MM.1S (cell line): ENCODE measurements around the gene DUSP23.

Experiments used
- DNase-seq: peaks from one replicate; pipeline ENCODE4 v3.0.0-alpha.2; 2015
- H2AFZ ChIP-seq: fragments of 300-600 bp; sonication (generic); 2 replicates; pipeline ENCODE4 v1.6.0; 2016; ENCODE audit warnings: antibody characterized with exemption, low read length
- H3F3A ChIP-seq: fragments of 300-600 bp; sonication (generic); 2 replicates; pipeline ENCODE4 v1.6.1; 2016; ENCODE audit warnings: mild to moderate bottlenecking, antibody characterized with exemption, low read length, moderate library complexity, mixed read lengths; ENCODE audit not compliant: insufficient read depth
- H3K27ac ChIP-seq: fragments of 300-600 bp; sonication (generic); 2 replicates; pipeline ENCODE4 v1.5.1; 2016; ENCODE audit warnings: mild to moderate bottlenecking, low read length
- H3K27me3 ChIP-seq: fragments of 300-600 bp; sonication (generic); replicated peaks from 2 replicates; pipeline ENCODE4 v1.6.0; 2016; ENCODE audit warnings: low read length; ENCODE audit not compliant: insufficient read depth
- H3K36me3 ChIP-seq: fragments of 300-600 bp; sonication (generic); replicated peaks from 2 replicates; pipeline ENCODE4 v1.6.1; 2016; ENCODE audit warnings: mild to moderate bottlenecking, low read length, mixed read lengths; ENCODE audit not compliant: insufficient read depth
- H3K4me1 ChIP-seq: fragments of 300-600 bp; sonication (generic); 2 replicates; pipeline ENCODE4 v1.6.1; 2016; ENCODE audit warnings: low read length, mixed read lengths
- H3K4me2 ChIP-seq: fragments of 300-600 bp; sonication (generic); 2 replicates; pipeline ENCODE4 v1.6.0; 2016; ENCODE audit warnings: low read depth, low read length
- H3K4me3 ChIP-seq: fragments of 300-600 bp; sonication (generic); 2 replicates; pipeline ENCODE4 v1.5.1; 2016; ENCODE audit warnings: low read length, mixed read lengths
- H3K79me2 ChIP-seq: fragments of 300-600 bp; sonication (generic); 2 replicates; pipeline ENCODE4 v1.6.1; 2016; ENCODE audit warnings: mixed run types, low read length, mixed read lengths
- H3K9ac ChIP-seq: fragments of 300-600 bp; sonication (generic); 2 replicates; pipeline ENCODE4 v1.6.1; 2016; ENCODE audit warnings: low read length, mixed read lengths
- H3K9me2 ChIP-seq: fragments of 300-600 bp; sonication (generic); replicated peaks from 2 replicates; pipeline ENCODE4 v1.6.1; 2016; ENCODE audit warnings: mild to moderate bottlenecking, low read length, mixed read lengths; ENCODE audit not compliant: insufficient read depth
- H3K9me3 ChIP-seq: fragments of 300-600 bp; sonication (generic); replicated peaks from 2 replicates; pipeline ENCODE4 v1.6.1; 2016; ENCODE audit warnings: mild to moderate bottlenecking, low read length, mixed read lengths; ENCODE audit not compliant: insufficient read depth
- H4K20me1 ChIP-seq: fragments of 300-600 bp; sonication (generic); 2 replicates; pipeline ENCODE4 v1.6.1; 2016; ENCODE audit warnings: mild to moderate bottlenecking, low read length, moderate library complexity, mixed read lengths; ENCODE audit not compliant: insufficient read depth
- EZH2 ChIP-seq: fragments of 300-600 bp; sonication (generic); optimal IDR thresholded peaks from 2 replicates; pipeline ENCODE3; 2017; ENCODE audit warnings: low read depth, mild to moderate bottlenecking, antibody characterized with exemption, low read length, mixed read lengths
- EZH2phosphoT487 ChIP-seq: fragments of 300-600 bp; sonication (generic); IDR thresholded peaks from 2 replicates; pipeline ENCODE4 v1.6.1; 2018; ENCODE audit warnings: antibody characterized with exemption, low read length
- TF ChIP-seq, protein P1 (sequence below): fragments of 300-600 bp; sonication (generic); IDR thresholded peaks from 2 replicates; pipeline ENCODE4 v1.5.1; 2016; ENCODE audit warnings: antibody characterized with exemption, low read length, mixed read lengths

Gene DUSP23

DNA sequence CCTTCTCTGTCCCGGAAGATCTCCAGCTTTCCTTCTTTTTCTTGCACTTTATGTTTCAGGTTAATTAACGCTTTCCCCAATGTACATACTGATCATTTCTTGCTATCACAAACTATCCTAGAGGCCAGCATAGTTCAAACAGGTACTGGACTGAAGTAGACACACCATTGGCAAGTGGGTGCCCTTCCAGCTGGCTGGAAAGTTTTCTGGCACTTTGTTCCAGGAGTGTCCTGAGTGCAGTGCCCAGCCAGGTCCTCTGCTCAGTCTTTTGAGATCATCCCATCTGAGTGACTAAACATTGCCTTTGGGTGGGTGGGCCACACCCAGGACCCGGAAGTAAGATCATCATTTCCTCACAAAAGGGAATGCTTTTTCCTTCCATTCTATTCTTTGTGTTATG is 15.0 kb upstream of the DUSP23 start:
- Histone ChIP-seq H3K79me2 (no peaks in the 10 kb centered on the region), H3K9ac (no peak overlapping the region), H3K9me2 (no peaks in the 10 kb centered on the region), H3F3A (no peaks in the 10 kb centered on the region), H4K20me1 (no peaks in the 10 kb centered on the region), H3K27me3 (no peaks in the 10 kb centered on the region), H2AFZ (no peak overlapping the region), H3K27ac (no peak overlapping the region), H3K4me2 (no peak overlapping the region), H3K4me3 (no peak overlapping the region), H3K36me3 (no peaks in the 10 kb centered on the region), H3K4me1 (no peaks in the 10 kb centered on the region), H3K9me3 (no peaks in the 10 kb centered on the region)
- no peak for DNase-seq
- TF ChIP-seq EZH2 (no peak), EZH2phosphoT487 (no peak)
- TF ChIP-seq, protein P1, sequence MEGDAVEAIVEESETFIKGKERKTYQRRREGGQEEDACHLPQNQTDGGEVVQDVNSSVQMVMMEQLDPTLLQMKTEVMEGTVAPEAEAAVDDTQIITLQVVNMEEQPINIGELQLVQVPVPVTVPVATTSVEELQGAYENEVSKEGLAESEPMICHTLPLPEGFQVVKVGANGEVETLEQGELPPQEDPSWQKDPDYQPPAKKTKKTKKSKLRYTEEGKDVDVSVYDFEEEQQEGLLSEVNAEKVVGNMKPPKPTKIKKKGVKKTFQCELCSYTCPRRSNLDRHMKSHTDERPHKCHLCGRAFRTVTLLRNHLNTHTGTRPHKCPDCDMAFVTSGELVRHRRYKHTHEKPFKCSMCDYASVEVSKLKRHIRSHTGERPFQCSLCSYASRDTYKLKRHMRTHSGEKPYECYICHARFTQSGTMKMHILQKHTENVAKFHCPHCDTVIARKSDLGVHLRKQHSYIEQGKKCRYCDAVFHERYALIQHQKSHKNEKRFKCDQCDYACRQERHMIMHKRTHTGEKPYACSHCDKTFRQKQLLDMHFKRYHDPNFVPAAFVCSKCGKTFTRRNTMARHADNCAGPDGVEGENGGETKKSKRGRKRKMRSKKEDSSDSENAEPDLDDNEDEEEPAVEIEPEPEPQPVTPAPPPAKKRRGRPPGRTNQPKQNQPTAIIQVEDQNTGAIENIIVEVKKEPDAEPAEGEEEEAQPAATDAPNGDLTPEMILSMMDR, result no peak

DNA sequence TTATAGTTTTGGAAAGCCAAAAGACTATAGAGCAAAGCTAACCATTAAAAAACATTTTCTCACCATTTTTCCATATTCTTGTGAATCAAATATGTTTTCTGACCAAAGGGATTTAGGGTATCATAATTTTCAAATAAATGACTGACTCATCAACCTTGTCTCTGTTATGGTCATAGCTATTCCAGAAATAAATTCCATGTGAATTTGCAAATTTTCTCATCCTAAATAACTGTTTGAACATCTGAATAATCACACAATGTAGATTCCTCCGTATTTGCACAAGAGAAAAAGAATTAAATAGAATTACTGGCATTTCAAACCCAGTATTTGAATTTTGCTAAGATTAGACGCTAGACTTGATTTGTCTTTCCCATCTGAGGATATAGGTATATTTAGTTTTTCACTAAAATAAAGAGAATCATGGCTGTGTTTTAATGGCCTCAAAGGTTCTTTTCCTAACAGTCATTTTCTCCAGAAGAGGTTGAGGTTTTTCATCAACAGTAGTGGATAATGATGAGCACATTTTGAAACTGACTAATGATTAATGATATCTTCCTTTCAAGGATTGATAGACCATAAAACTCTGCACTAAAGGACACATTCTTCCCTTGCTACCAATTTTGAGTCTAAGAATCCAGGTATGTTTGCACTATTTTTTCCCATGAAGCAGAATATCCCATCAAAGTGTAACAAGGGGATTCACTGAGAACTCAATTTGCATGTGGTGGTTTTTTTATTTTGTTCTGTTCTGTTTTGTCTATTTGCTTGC is 9.5 kb upstream of the DUSP23 start:
- Histone ChIP-seq H3F3A (no peaks in the 10 kb centered on the region), H3K4me3 (no peak overlapping the region), H4K20me1 (no peaks in the 10 kb centered on the region), H3K27ac (no peak overlapping the region), H3K27me3 (no peaks in the 10 kb centered on the region), H3K36me3 (no peaks in the 10 kb centered on the region), H3K4me1 (no peaks in the 10 kb centered on the region), H2AFZ (no peak overlapping the region), H3K9ac (no peak overlapping the region), H3K4me2 (no peak overlapping the region), H3K9me3 (no peaks in the 10 kb centered on the region), H3K9me2 (no peaks in the 10 kb centered on the region), H3K79me2 (no peaks in the 10 kb centered on the region)
- no peak for DNase-seq
- TF ChIP-seq EZH2phosphoT487, result no peak
- TF ChIP-seq, protein P1, result no peak
- TF ChIP-seq EZH2, result no peak

DNA sequence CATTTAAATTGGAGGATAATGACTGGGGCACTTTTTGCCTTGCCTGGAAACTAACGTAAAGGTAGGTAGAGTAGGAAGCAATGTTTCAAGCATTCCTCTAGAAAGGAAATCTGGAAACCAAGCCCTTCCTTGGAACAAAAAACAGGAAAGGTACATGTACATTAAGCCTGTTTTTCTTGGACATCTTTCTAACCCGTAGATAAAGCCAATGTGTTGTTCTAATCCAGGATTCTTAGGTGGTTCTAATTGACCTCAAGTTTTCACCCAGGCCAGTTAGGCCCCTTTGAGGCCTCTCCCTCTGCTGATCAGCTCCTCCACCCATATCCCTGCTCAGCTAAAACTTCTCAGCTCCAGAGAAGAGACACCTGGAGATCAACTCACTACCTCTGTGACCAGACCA is 6.3 kb upstream of the DUSP23 start:
- Histone ChIP-seq H3K9me3 (no peaks in the 10 kb centered on the region), H3K79me2 (no peaks in the 10 kb centered on the region), H3K9ac (no peak overlapping the region), H3K9me2 (no peaks in the 10 kb centered on the region), H3K4me1 (no peaks in the 10 kb centered on the region), H3K27ac (no peak overlapping the region), H2AFZ (no peak overlapping the region), H3K4me3 (no peak overlapping the region), H4K20me1 (no peaks in the 10 kb centered on the region), H3K4me2 (no peak overlapping the region), H3K27me3 (no peaks in the 10 kb centered on the region), H3F3A (no peaks in the 10 kb centered on the region), H3K36me3 (no peaks in the 10 kb centered on the region)
- DNase-seq, result no peak
- no peak for TF ChIP-seq EZH2
- TF ChIP-seq, protein P1, result no peak
- no peak for TF ChIP-seq EZH2phosphoT487
